HepG2 (cell line): ENCODE data around the gene SPATA32.

ENCODE experiments used
- CHD4 ChIP-seq: fragments of 200-600 bp; sonication (generic); IDR thresholded peaks from 2 replicates; pipeline ENCODE4 v1.7.0; 2017; ENCODE audit warnings: mild to moderate bottlenecking, low read length, borderline replicate concordance
- ELF1 ChIP-seq: sonication (generic); formaldehyde crosslinking; IDR thresholded peaks from 2 replicates; pipeline ENCODE4 v1.4.0; 2020; ENCODE audit warnings: missing genetic modification reagents
- NR1H2 ChIP-seq: sonication (generic); formaldehyde crosslinking; IDR thresholded peaks from 2 replicates; pipeline ENCODE4 v1.8.1; 2022; ENCODE audit warnings: low read depth, missing genetic modification reagents, borderline replicate concordance
- SMC3 ChIP-seq: IDR thresholded peaks from 2 replicates; pipeline ENCODE4 v1.6.1; 2011; ENCODE audit warnings: low read length, improper control_type of control experiment
- ZNF598 ChIP-seq: sonication (generic); formaldehyde crosslinking; IDR thresholded peaks from 2 replicates; pipeline ENCODE4 v1.5.1; 2020; ENCODE audit warnings: mild to moderate bottlenecking, missing genetic modification reagents, borderline replicate concordance
- ZNF839 ChIP-seq: sonication (generic); formaldehyde crosslinking; IDR thresholded peaks from 2 replicates; pipeline ENCODE4 v1.4.0; 2020; ENCODE audit warnings: missing genetic modification reagents, mild to moderate bottlenecking, borderline replicate concordance
- TF ChIP-seq, protein P1 (sequence below): fragments of 450-650 bp; IDR thresholded peaks from 2 replicates; pipeline ENCODE4 v1.6.1; 2017; ENCODE audit warnings: mild to moderate bottlenecking
- TF ChIP-seq, protein P2 (sequence below): sonication (generic); formaldehyde crosslinking; IDR thresholded peaks from 2 replicates; pipeline ENCODE4 v1.5.0; 2020; ENCODE audit warnings: mild to moderate bottlenecking, missing genetic modification reagents, moderate library complexity
- TF ChIP-seq, protein P3 (sequence below): sonication (generic); formaldehyde crosslinking; IDR thresholded peaks from 2 replicates; pipeline ENCODE4 v1.4.0; 2020; ENCODE audit warnings: missing genetic modification reagents

DNA sequence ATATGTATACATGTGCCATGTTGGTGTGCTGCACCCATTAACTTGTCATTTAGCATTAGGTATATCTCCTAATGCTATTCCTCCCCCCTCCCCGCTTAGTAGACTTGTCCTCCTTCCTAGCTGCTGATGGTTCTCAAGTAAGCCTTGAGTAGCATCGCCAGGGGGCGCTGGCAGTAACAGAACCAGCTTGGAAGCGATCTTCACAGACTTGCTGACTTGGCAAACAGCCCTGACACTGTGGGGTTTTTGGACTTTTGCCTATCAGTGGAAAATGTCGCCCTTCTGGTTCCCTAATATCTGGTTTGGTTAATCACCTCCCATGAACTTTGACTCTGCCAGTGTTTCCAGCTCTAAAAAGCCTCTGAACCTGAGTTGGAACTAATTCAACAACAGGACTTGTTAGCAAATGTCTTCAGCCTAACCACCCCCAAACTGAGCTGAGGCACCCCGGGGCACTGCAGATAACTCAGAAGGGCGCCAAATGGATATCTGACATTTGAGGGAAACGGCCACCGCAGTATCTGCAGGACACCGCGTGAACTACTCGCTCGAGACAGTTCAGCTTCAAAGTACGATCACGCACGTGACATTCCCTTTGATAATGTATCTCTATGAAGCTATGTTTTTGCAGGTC, 15.4 kb upstream of the SPATA32 start:
- TF ChIP-seq, protein P1, sequence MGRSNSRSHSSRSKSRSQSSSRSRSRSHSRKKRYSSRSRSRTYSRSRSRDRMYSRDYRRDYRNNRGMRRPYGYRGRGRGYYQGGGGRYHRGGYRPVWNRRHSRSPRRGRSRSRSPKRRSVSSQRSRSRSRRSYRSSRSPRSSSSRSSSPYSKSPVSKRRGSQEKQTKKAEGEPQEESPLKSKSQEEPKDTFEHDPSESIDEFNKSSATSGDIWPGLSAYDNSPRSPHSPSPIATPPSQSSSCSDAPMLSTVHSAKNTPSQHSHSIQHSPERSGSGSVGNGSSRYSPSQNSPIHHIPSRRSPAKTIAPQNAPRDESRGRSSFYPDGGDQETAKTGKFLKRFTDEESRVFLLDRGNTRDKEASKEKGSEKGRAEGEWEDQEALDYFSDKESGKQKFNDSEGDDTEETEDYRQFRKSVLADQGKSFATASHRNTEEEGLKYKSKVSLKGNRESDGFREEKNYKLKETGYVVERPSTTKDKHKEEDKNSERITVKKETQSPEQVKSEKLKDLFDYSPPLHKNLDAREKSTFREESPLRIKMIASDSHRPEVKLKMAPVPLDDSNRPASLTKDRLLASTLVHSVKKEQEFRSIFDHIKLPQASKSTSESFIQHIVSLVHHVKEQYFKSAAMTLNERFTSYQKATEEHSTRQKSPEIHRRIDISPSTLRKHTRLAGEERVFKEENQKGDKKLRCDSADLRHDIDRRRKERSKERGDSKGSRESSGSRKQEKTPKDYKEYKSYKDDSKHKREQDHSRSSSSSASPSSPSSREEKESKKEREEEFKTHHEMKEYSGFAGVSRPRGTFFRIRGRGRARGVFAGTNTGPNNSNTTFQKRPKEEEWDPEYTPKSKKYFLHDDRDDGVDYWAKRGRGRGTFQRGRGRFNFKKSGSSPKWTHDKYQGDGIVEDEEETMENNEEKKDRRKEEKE: no peak
- TF ChIP-seq, protein P2, sequence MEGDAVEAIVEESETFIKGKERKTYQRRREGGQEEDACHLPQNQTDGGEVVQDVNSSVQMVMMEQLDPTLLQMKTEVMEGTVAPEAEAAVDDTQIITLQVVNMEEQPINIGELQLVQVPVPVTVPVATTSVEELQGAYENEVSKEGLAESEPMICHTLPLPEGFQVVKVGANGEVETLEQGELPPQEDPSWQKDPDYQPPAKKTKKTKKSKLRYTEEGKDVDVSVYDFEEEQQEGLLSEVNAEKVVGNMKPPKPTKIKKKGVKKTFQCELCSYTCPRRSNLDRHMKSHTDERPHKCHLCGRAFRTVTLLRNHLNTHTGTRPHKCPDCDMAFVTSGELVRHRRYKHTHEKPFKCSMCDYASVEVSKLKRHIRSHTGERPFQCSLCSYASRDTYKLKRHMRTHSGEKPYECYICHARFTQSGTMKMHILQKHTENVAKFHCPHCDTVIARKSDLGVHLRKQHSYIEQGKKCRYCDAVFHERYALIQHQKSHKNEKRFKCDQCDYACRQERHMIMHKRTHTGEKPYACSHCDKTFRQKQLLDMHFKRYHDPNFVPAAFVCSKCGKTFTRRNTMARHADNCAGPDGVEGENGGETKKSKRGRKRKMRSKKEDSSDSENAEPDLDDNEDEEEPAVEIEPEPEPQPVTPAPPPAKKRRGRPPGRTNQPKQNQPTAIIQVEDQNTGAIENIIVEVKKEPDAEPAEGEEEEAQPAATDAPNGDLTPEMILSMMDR (CRISPR knock-in tag): peak; percentile 95
- TF ChIP-seq CHD4: no peak
- 0 out of 2 replicates have a peak, but pooled peaks have one; percentile 65 for TF ChIP-seq ZNF598
- TF ChIP-seq SMC3: peak; percentile 99
- TF ChIP-seq, protein P3, sequence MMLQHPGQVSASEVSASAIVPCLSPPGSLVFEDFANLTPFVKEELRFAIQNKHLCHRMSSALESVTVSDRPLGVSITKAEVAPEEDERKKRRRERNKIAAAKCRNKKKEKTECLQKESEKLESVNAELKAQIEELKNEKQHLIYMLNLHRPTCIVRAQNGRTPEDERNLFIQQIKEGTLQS (CRISPR knock-in tag): no peak
- no peak for TF ChIP-seq NR1H2
- 0 out of 2 replicates have a peak, but pooled peaks have one; percentile 22 for TF ChIP-seq ELF1 (CRISPR knock-in tag)
- no peak for TF ChIP-seq ZNF839
